PFSK-1 (cell line): ENCODE measurements around the gene PI3.

ENCODE experiments used
- POLR2AphosphoS5 ChIP-seq: IDR thresholded peaks from 2 replicates; pipeline ENCODE4 v1.6.1; 2012; ENCODE audit warnings: low read depth, mild to moderate bottlenecking, control low read depth, low read length, moderate library complexity
- SIN3A ChIP-seq: IDR thresholded peaks from 2 replicates; pipeline ENCODE4 v1.6.1; 2012; ENCODE audit warnings: mild to moderate bottlenecking, low read length, moderate library complexity, borderline replicate concordance; ENCODE audit not compliant: insufficient read depth
- TF ChIP-seq, protein P1 (sequence below), 2 experiments: IDR thresholded peaks; 2 replicates each; pipeline versions ENCODE4 v1.6.1 to v1.8.0; 2011 to 2012; ENCODE audit warnings: low read depth in 2 of 2, low read length in 2 of 2, control low read depth in 1 of 2, inconsistent platforms in 1 of 2, mild to moderate bottlenecking in 1 of 2, moderate library complexity in 1 of 2; ENCODE audit not compliant: insufficient read depth in 1 of 2

DNA sequence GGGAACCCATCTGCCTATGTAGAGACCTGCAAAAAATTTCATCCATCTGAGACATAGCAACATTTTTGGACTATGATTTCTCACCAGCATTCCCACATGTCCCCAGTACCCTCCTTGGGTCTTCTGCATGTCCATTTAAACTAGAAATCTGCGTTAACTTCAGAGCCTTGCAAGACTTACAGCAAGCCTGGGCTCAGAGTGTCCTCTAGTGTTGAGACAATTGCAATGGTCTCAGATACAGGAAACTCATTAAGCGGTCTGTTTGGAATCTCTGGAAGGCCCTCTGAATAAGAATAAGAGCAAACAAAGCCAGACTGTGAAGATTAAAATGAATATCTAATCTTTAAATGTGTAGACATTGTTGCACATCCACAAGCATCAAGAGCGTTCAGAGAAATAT lies 20.5 kb upstream of the PI3 start:
- TF ChIP-seq SIN3A (no peak), POLR2AphosphoS5 (no peak)
- TF ChIP-seq, protein P1, sequence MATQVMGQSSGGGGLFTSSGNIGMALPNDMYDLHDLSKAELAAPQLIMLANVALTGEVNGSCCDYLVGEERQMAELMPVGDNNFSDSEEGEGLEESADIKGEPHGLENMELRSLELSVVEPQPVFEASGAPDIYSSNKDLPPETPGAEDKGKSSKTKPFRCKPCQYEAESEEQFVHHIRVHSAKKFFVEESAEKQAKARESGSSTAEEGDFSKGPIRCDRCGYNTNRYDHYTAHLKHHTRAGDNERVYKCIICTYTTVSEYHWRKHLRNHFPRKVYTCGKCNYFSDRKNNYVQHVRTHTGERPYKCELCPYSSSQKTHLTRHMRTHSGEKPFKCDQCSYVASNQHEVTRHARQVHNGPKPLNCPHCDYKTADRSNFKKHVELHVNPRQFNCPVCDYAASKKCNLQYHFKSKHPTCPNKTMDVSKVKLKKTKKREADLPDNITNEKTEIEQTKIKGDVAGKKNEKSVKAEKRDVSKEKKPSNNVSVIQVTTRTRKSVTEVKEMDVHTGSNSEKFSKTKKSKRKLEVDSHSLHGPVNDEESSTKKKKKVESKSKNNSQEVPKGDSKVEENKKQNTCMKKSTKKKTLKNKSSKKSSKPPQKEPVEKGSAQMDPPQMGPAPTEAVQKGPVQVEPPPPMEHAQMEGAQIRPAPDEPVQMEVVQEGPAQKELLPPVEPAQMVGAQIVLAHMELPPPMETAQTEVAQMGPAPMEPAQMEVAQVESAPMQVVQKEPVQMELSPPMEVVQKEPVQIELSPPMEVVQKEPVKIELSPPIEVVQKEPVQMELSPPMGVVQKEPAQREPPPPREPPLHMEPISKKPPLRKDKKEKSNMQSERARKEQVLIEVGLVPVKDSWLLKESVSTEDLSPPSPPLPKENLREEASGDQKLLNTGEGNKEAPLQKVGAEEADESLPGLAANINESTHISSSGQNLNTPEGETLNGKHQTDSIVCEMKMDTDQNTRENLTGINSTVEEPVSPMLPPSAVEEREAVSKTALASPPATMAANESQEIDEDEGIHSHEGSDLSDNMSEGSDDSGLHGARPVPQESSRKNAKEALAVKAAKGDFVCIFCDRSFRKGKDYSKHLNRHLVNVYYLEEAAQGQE (IDR thresholded peaks at IDR 0.05; ENCODE audit: insufficient read depth in 1 of 2, low read depth in 2 of 2, low read length in 2 of 2) = no peak
